Keratinocyte (primary cell): Measurements from ENCODE around the gene CAPN11. TPM values are rescaled to one million over a fixed set of nuclear protein-coding genes. Genes with fewer than 3 reads are reported as not detected.

ENCODE experiments used
- DNase-seq: peaks from one replicate; pipeline ENCODE4 v3.0.0-alpha.2; 2011; ENCODE audit warnings: low read depth, missing footprints, low spot score
- FAIRE-seq: peaks from 2 replicates; lab custom pipeline; 2011; peaks lifted over from hg19 to GRCh38; lab: Jason Lieb, UNC
- H2AFZ ChIP-seq: 2 replicates; pipeline ENCODE4 v1.6.0; 2012; ENCODE audit warnings: low read length, control low read depth, inconsistent platforms; ENCODE audit not compliant: control insufficient read depth
- H3K27ac ChIP-seq: 2 replicates; pipeline ENCODE4 v1.5.1; 2011; ENCODE audit warnings: low read length; ENCODE audit not compliant: control insufficient read depth, insufficient read depth
- H3K27me3 ChIP-seq: 3 replicates; pipeline ENCODE4 v1.6.0; 2011; ENCODE audit warnings: low read length; ENCODE audit not compliant: control insufficient read depth, insufficient read depth; ENCODE audit errors: extremely low read depth
- H3K36me3 ChIP-seq, 2 experiments: 2 replicates in 1 of 2; 3 replicates in 1 of 2; pipeline ENCODE4 v1.5.1; 2011; ENCODE audit warnings: low read length in 2 of 2, mild to moderate bottlenecking in 1 of 2; ENCODE audit not compliant: control insufficient read depth in 2 of 2, insufficient read depth in 2 of 2; ENCODE audit errors: extremely low read depth in 1 of 2
- H3K4me1 ChIP-seq: 3 replicates; pipeline ENCODE4 v1.5.1; 2011; ENCODE audit warnings: low read length; ENCODE audit not compliant: control insufficient read depth, insufficient read depth; ENCODE audit errors: extremely low read depth
- H3K4me2 ChIP-seq: 3 replicates; pipeline ENCODE4 v1.6.0; 2011; ENCODE audit warnings: low read depth, low read length; ENCODE audit not compliant: control insufficient read depth, insufficient read depth; ENCODE audit errors: extremely low read depth
- H3K4me3 ChIP-seq, 3 experiments: fragments of 200-600 bp in 1 of 3; sonication (generic) in 1 of 3; 2 replicates in 2 of 3; 3 replicates in 1 of 3; pipeline ENCODE4 v1.5.1; 2011 to 2016; ENCODE audit warnings: low read length in 3 of 3, mild to moderate bottlenecking in 3 of 3, control low read depth in 2 of 3, inconsistent platforms in 1 of 3, low read depth in 1 of 3, mixed read lengths in 1 of 3, mixed run types in 1 of 3, moderate library complexity in 1 of 3; ENCODE audit not compliant: control insufficient read depth in 2 of 3, insufficient read depth in 2 of 3; ENCODE audit errors: extremely low read depth in 1 of 3
- H3K79me2 ChIP-seq: 2 replicates; pipeline ENCODE4 v1.6.0; 2012; ENCODE audit warnings: low read length; ENCODE audit not compliant: control insufficient read depth, insufficient read depth
- H3K9ac ChIP-seq: 3 replicates; pipeline ENCODE4 v1.6.0; 2011; ENCODE audit warnings: low read length; ENCODE audit not compliant: control insufficient read depth, insufficient read depth; ENCODE audit errors: extremely low read depth
- H3K9me1 ChIP-seq: 3 replicates; pipeline ENCODE4 v1.6.0; 2011; ENCODE audit warnings: low read length; ENCODE audit not compliant: control insufficient read depth, insufficient read depth; ENCODE audit errors: extremely low read depth
- H3K9me3 ChIP-seq: 2 replicates; pipeline ENCODE4 v1.5.1; 2012; ENCODE audit warnings: low read depth, low read length; ENCODE audit not compliant: control insufficient read depth
- H4K20me1 ChIP-seq: 3 replicates; pipeline ENCODE4 v1.6.0; 2011; ENCODE audit warnings: low read length; ENCODE audit not compliant: control insufficient read depth, insufficient read depth; ENCODE audit errors: extremely low read depth
- EZH2 ChIP-seq: IDR thresholded peaks from one replicate; pipeline ENCODE4 v1.6.1; 2012; ENCODE audit warnings: inconsistent platforms, mild to moderate bottlenecking, low read length, moderate library complexity
- dilution Hi-C: fragments of 300-500 bp; cut with MboI; formaldehyde crosslinking; loops from one replicate; pipeline ENCODE4 v1.7.0; 2020; ENCODE audit warnings: low sequenced_read_pairs; ENCODE audit not compliant: extremely low pct_ligation_motif_present
- polyA plus RNA-seq, 5 experiments: library from polyadenylated mRNA; depleted of rRNA in 3 of 5; stranded (reverse) in 3 of 5; stranded (forward) in 1 of 5; unstranded in 1 of 5; fragments of >200 nt; gene quantifications; 1 replicate in 1 of 5; 2 replicates in 3 of 5; 3 replicates in 1 of 5; pipeline versions ENCODE4 v1.2.1 to v1.2.3, GENCODE V29; 2011 to 2012; ENCODE audit warnings: missing spikeins in 2 of 5, low read depth in 1 of 5, low replicate concordance in 1 of 5
- TF ChIP-seq, protein P1 (sequence below), 3 experiments: IDR thresholded peaks in 1 of 3; conservative IDR thresholded peaks in 1 of 3; optimal IDR thresholded peaks in 1 of 3; 2 replicates in 2 of 3; 3 replicates in 1 of 3; pipeline versions ENCODE3 to v1.5.1; 2011; ENCODE audit warnings: low read length in 3 of 3, mild to moderate bottlenecking in 3 of 3, moderate library complexity in 2 of 3, control low read depth in 1 of 3, inconsistent platforms in 1 of 3; ENCODE audit not compliant: insufficient read depth in 2 of 3; ENCODE audit errors: extremely low read depth in 1 of 3

CAPN11 gene
- polyA plus RNA-seq, 1 donor (not counting 4 experiments of a cell fraction or from before 2014, with no cell fraction given): not detected

- no peaks in the 10 kb centered on the region for H3K9me1 ChIP-seq
- H3K79me2 ChIP-seq: no peaks in the 10 kb centered on the region
- no peaks in the 10 kb centered on the region for H3K4me1 ChIP-seq
- DNase-seq (no peak), FAIRE-seq (no peak)
- no peaks in the 10 kb centered on the region for H3K27me3 ChIP-seq
- dilution Hi-C loops: no loop called here
- no peaks in the 10 kb centered on the region for H3K9me3 ChIP-seq
- H3K36me3 ChIP-seq: peaks cover 42 to 49% of the 10 kb centered on the region in 2 experiments
- no peak overlapping the region for H3K4me2 ChIP-seq
- H3K9ac ChIP-seq: no peak overlapping the region
- TF ChIP-seq, protein P1, sequence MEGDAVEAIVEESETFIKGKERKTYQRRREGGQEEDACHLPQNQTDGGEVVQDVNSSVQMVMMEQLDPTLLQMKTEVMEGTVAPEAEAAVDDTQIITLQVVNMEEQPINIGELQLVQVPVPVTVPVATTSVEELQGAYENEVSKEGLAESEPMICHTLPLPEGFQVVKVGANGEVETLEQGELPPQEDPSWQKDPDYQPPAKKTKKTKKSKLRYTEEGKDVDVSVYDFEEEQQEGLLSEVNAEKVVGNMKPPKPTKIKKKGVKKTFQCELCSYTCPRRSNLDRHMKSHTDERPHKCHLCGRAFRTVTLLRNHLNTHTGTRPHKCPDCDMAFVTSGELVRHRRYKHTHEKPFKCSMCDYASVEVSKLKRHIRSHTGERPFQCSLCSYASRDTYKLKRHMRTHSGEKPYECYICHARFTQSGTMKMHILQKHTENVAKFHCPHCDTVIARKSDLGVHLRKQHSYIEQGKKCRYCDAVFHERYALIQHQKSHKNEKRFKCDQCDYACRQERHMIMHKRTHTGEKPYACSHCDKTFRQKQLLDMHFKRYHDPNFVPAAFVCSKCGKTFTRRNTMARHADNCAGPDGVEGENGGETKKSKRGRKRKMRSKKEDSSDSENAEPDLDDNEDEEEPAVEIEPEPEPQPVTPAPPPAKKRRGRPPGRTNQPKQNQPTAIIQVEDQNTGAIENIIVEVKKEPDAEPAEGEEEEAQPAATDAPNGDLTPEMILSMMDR (optimal IDR thresholded peaks at IDR 0.05 in 1 of 3, IDR thresholded peaks at IDR 0.05 in 1 of 3, conservative IDR thresholded peaks at IDR 0.05 in 1 of 3; ENCODE audit: extremely low read depth in 1 of 3, insufficient read depth in 2 of 3, low read length in 3 of 3): no peak
- no peak for TF ChIP-seq EZH2
- H4K20me1 ChIP-seq: no peaks in the 10 kb centered on the region
- H3K4me3 ChIP-seq: no peak overlapping the region
- no peak overlapping the region for H3K27ac ChIP-seq
- H2AFZ ChIP-seq: no peak overlapping the region
Measured at GRCh38 chr6:44152109-44152461, 6.5 kb upstream of the CAPN11 start.

- no peaks in the 10 kb centered on the region for H3K9me1 ChIP-seq
- no peak overlapping the region for H3K9ac ChIP-seq
- FAIRE-seq (no peak), DNase-seq (no peak)
- peaks cover 39 to 49% of the 10 kb centered on the region in 2 experiments for H3K36me3 ChIP-seq
- H3K79me2 ChIP-seq: no peaks in the 10 kb centered on the region
- no peak overlapping the region for H3K27ac ChIP-seq
- no peak overlapping the region for H3K4me3 ChIP-seq
- dilution Hi-C loops: no loop called here
- H2AFZ ChIP-seq: no peak overlapping the region
- H3K4me2 ChIP-seq: no peak overlapping the region
- no peaks in the 10 kb centered on the region for H3K27me3 ChIP-seq
- H4K20me1 ChIP-seq: no peaks in the 10 kb centered on the region
- no peaks in the 10 kb centered on the region for H3K4me1 ChIP-seq
- no peak for TF ChIP-seq EZH2
- TF ChIP-seq, protein P1 (optimal IDR thresholded peaks at IDR 0.05 in 1 of 3, IDR thresholded peaks at IDR 0.05 in 1 of 3, conservative IDR thresholded peaks at IDR 0.05 in 1 of 3; ENCODE audit: extremely low read depth in 1 of 3, insufficient read depth in 2 of 3, low read length in 3 of 3): no peak
- no peaks in the 10 kb centered on the region for H3K9me3 ChIP-seq
Measured at GRCh38 chr6:44152533-44152932, 6.1 kb upstream of the CAPN11 start.
